ENCODE measurements around the gene PLSCR4. TPM values are rescaled to one million over a fixed set of nuclear protein-coding genes. Genes with fewer than 3 reads are reported as not detected.

Gene PLSCR4
- total RNA-seq, 1 experiment from 2014 or later, result 3.5 TPM

- ATAC-seq, result peak; percentile 95
- no TSS peak for BruUV-seq (replicated peaks)
- CTCF ChIA-PET, result interaction anchor here (0.6 to 2.5 kb wide), 13 partner anchors 13 to 396 kb away, joined by 3 to 22 read pairs (median 4); no protein-coding TSS in a partner anchor
These were observed 61.3 kb downstream of the PLSCR4 start for GRCh38 chr3:146189519-146190173.

DNA sequence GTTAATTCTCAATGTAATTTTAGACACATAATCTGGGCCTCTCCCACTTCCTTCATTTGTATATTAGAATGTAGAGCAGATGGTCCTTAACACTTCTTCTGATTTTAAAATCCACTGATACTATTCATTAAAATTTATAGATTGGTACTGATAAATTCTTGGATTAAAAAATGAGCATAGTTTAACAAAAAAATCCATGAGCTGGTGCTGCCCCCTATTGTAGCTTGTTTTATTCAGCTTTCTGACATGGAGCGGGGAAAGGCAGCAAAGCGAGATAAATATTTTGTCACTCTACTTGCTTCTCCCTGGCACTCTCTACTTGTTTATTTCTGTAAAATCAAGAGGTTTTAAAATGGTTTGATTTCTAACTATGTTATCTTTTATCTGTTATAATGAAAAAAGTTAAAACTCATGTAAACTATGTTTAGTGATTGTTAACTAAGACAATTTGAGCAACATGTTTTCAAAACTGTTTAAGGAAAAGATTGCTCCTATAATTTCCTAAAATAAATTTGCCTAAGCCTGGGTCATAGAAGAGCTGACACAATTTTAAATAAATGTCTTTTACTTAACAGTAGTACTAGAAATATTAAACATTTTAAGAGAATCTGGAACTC is 63.5 kb downstream of the PLSCR4 start:
- H3K27me3 ChIP-seq (ENCODE audit: control insufficient read depth, insufficient read depth, low read length), result no peaks in the 10 kb centered on the region
- H3K36me3 ChIP-seq (ENCODE audit: control insufficient read depth, insufficient read depth, low read length), result no peaks in the 10 kb centered on the region
- H3K4me1 ChIP-seq (ENCODE audit: control insufficient read depth, insufficient read depth, low read length), result peaks cover 13% of the 10 kb centered on the region
- CTCF ChIA-PET, result interaction anchor here (0.5 to 1.4 kb wide), 5 partner anchors 19 to 410 kb away, joined by 3 to 9 read pairs (median 4); no protein-coding TSS in a partner anchor
- DNase-seq (ENCODE audit: low read depth, low spot score) (no peak), ATAC-seq (peak; percentile 65; the same call in 1 of the 2 replicates)
- intact Hi-C loops (cut with micrococcal nuclease; ENCODE audit: unreplicated experiment), result loop anchor here (1.0 to 10.0 kb wide), 2 partner anchors 122 to 403 kb away; no protein-coding TSS in a partner anchor
- H3K4me3 ChIP-seq (ENCODE audit: low read depth in 2 of 2, low read length in 2 of 2), result no peak overlapping the region
- POLR2A ChIA-PET, result no interaction called here
- no peaks in the 10 kb centered on the region for H3K9me3 ChIP-seq (ENCODE audit: control insufficient read depth, insufficient read depth, low read depth, low read length)
- in situ Hi-C loops (cut with HindIII; ENCODE audit: low pct_unique_long_range_greater_than_20kb, low sequenced_read_pairs), result no loop called here
- H3K27ac ChIP-seq (ENCODE audit: low read length), result peak overlapping the region; percentile 23; the same call in 1 of the 2 replicates
- BruUV-seq (replicated peaks), result no TSS peak
- TF ChIP-seq SIN3A (IDR thresholded peaks at IDR 0.05; ENCODE audit: borderline replicate concordance, insufficient read depth, low read depth, low read length), result no peak
- TF ChIP-seq, protein P1, sequence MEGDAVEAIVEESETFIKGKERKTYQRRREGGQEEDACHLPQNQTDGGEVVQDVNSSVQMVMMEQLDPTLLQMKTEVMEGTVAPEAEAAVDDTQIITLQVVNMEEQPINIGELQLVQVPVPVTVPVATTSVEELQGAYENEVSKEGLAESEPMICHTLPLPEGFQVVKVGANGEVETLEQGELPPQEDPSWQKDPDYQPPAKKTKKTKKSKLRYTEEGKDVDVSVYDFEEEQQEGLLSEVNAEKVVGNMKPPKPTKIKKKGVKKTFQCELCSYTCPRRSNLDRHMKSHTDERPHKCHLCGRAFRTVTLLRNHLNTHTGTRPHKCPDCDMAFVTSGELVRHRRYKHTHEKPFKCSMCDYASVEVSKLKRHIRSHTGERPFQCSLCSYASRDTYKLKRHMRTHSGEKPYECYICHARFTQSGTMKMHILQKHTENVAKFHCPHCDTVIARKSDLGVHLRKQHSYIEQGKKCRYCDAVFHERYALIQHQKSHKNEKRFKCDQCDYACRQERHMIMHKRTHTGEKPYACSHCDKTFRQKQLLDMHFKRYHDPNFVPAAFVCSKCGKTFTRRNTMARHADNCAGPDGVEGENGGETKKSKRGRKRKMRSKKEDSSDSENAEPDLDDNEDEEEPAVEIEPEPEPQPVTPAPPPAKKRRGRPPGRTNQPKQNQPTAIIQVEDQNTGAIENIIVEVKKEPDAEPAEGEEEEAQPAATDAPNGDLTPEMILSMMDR (IDR thresholded peaks at IDR 0.05), result peak; percentile 78; the same call in 1 of the 2 replicates

More at GRCh38 chr3:146189519-146190173, 61.3 kb downstream of the PLSCR4 start:
- TF ChIP-seq, protein P1 (IDR thresholded peaks at IDR 0.05), result peak; percentile 91
- no peak for TF ChIP-seq SIN3A (IDR thresholded peaks at IDR 0.05; ENCODE audit: borderline replicate concordance, insufficient read depth, low read depth, low read length)
- TF ChIP-seq, protein P2, sequence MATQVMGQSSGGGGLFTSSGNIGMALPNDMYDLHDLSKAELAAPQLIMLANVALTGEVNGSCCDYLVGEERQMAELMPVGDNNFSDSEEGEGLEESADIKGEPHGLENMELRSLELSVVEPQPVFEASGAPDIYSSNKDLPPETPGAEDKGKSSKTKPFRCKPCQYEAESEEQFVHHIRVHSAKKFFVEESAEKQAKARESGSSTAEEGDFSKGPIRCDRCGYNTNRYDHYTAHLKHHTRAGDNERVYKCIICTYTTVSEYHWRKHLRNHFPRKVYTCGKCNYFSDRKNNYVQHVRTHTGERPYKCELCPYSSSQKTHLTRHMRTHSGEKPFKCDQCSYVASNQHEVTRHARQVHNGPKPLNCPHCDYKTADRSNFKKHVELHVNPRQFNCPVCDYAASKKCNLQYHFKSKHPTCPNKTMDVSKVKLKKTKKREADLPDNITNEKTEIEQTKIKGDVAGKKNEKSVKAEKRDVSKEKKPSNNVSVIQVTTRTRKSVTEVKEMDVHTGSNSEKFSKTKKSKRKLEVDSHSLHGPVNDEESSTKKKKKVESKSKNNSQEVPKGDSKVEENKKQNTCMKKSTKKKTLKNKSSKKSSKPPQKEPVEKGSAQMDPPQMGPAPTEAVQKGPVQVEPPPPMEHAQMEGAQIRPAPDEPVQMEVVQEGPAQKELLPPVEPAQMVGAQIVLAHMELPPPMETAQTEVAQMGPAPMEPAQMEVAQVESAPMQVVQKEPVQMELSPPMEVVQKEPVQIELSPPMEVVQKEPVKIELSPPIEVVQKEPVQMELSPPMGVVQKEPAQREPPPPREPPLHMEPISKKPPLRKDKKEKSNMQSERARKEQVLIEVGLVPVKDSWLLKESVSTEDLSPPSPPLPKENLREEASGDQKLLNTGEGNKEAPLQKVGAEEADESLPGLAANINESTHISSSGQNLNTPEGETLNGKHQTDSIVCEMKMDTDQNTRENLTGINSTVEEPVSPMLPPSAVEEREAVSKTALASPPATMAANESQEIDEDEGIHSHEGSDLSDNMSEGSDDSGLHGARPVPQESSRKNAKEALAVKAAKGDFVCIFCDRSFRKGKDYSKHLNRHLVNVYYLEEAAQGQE (IDR thresholded peaks at IDR 0.05; ENCODE audit: insufficient read depth in 1 of 2, low read depth in 2 of 2, low read length in 1 of 2), result no peak
- TF ChIP-seq TCF7L2 (IDR thresholded peaks at IDR 0.05; ENCODE audit: low read depth, low read length), result no peak
- in situ Hi-C loops (cut with HindIII; ENCODE audit: low pct_unique_long_range_greater_than_20kb, low sequenced_read_pairs), result no loop called here
- Histone ChIP-seq H3K4me1 (ENCODE audit: control insufficient read depth, insufficient read depth, low read length) (peaks cover 10% of the 10 kb centered on the region), H3K4me3 (ENCODE audit: low read depth in 2 of 2, low read length in 2 of 2) (peak overlapping the region; percentile 21 to 32), H3K27ac (ENCODE audit: low read length) (peak overlapping the region; percentile 71; the same call in 1 of the 2 replicates), H3K36me3 (ENCODE audit: control insufficient read depth, insufficient read depth, low read length) (no peaks in the 10 kb centered on the region), H3K9me3 (ENCODE audit: control insufficient read depth, insufficient read depth, low read depth, low read length) (no peaks in the 10 kb centered on the region), H3K27me3 (ENCODE audit: control insufficient read depth, insufficient read depth, low read length) (no peaks in the 10 kb centered on the region)
- DNase-seq (ENCODE audit: low read depth, low spot score), result peak; percentile 55
- POLR2A ChIA-PET, result interaction anchor here (0.5 to 0.6 kb wide), 2 partner anchors 21 to 129 kb away, joined by 3 to 4 read pairs; no protein-coding TSS in a partner anchor
- intact Hi-C loops (cut with micrococcal nuclease; ENCODE audit: unreplicated experiment), result loop anchor here (1.0 to 10.0 kb wide), 3 partner anchors 138 to 405 kb away; no protein-coding TSS in a partner anchor
